Memory B cell (primary cell): ENCODE data around the gene GNAZ.

ENCODE experiments used
- ATAC-seq: fragments of 150-1000 bp; cut with Tn5 transposase; 2 replicates; pipeline ENCODE4 v1.10.0; 2021; ENCODE audit warnings: low read depth, mild to moderate bottlenecking, moderate library complexity
- DNase-seq, 2 donors: peaks; one replicate each; pipeline ENCODE4 v3.0.0; 2022; ENCODE audit warnings: low spot score in 2 of 2
- H3K27ac Mint-ChIP-seq: one replicate; pipeline ENCODE4 v1.8.0; 2022; ENCODE audit warnings: mild to moderate bottlenecking, moderate library complexity, mixed read lengths
- H3K27me3 Mint-ChIP-seq: one replicate; pipeline ENCODE4 v1.8.0; 2022; ENCODE audit warnings: mixed read lengths
- H3K36me3 Mint-ChIP-seq: one replicate; pipeline ENCODE4 v1.8.0; 2022; ENCODE audit warnings: mild to moderate bottlenecking, mixed read lengths
- H3K4me1 Mint-ChIP-seq: one replicate; pipeline ENCODE4 v1.8.0; 2022; ENCODE audit warnings: mixed read lengths
- H3K4me3 Mint-ChIP-seq: one replicate; pipeline ENCODE4 v1.8.0; 2022; ENCODE audit warnings: mild to moderate bottlenecking, moderate library complexity, mixed read lengths
- H3K9me3 Mint-ChIP-seq: one replicate; pipeline ENCODE4 v1.8.0; 2022; ENCODE audit warnings: mixed read lengths

The GNAZ gene

GRCh38 chr22:23113067-23113846, 42.9 kb downstream of the GNAZ start:
- no peak for ATAC-seq
- H3K9me3 Mint-ChIP-seq = no peaks in the 10 kb centered on the region
- H3K27ac Mint-ChIP-seq = no peak overlapping the region
- no peak overlapping the region for H3K4me3 Mint-ChIP-seq
- no peak for DNase-seq
- no peaks in the 10 kb centered on the region for H3K27me3 Mint-ChIP-seq
- no peaks in the 10 kb centered on the region for H3K36me3 Mint-ChIP-seq
- peaks cover 2% of the 10 kb centered on the region for H3K4me1 Mint-ChIP-seq

- Mint-ChIP-seq H3K27me3 (no peaks in the 10 kb centered on the region), H3K4me1 (peaks cover 2% of the 10 kb centered on the region), H3K9me3 (no peaks in the 10 kb centered on the region), H3K4me3 (no peak overlapping the region), H3K27ac (no peak overlapping the region), H3K36me3 (no peaks in the 10 kb centered on the region)
- ATAC-seq (no peak), DNase-seq (no peak)
Measured at GRCh38 chr22:23113847-23114720, 43.8 kb downstream of the GNAZ start.

GRCh38 chr22:23114721-23115020, 44.4 kb downstream of the GNAZ start:
- Mint-ChIP-seq H3K4me3 (no peak overlapping the region), H3K9me3 (no peaks in the 10 kb centered on the region), H3K27me3 (no peaks in the 10 kb centered on the region), H3K36me3 (no peaks in the 10 kb centered on the region), H3K27ac (no peak overlapping the region), H3K4me1 (peaks cover 8% of the 10 kb centered on the region)
- ATAC-seq (no peak), DNase-seq (no peak)

GRCh38 chr22:23115369-23115768, 45.0 kb downstream of the GNAZ start:
- no peaks in the 10 kb centered on the region for H3K27me3 Mint-ChIP-seq
- H3K4me1 Mint-ChIP-seq = peaks cover 8% of the 10 kb centered on the region
- H3K36me3 Mint-ChIP-seq = no peaks in the 10 kb centered on the region
- no peak for DNase-seq
- H3K27ac Mint-ChIP-seq = no peak overlapping the region
- ATAC-seq = no peak
- no peaks in the 10 kb centered on the region for H3K9me3 Mint-ChIP-seq
- no peak overlapping the region for H3K4me3 Mint-ChIP-seq

GRCh38 chr22:23115825-23116494, 45.6 kb downstream of the GNAZ start:
- H3K4me1 Mint-ChIP-seq = peaks cover 8% of the 10 kb centered on the region
- ATAC-seq = no peak
- H3K4me3 Mint-ChIP-seq = no peak overlapping the region
- no peak overlapping the region for H3K27ac Mint-ChIP-seq
- DNase-seq = no peak
- no peaks in the 10 kb centered on the region for H3K36me3 Mint-ChIP-seq
- no peaks in the 10 kb centered on the region for H3K9me3 Mint-ChIP-seq
- H3K27me3 Mint-ChIP-seq = no peaks in the 10 kb centered on the region

GRCh38 chr22:23116506-23117263, 46.4 kb downstream of the GNAZ start:
- DNase-seq = no peak
- no peak overlapping the region for H3K27ac Mint-ChIP-seq
- H3K27me3 Mint-ChIP-seq = no peaks in the 10 kb centered on the region

GRCh38 chr22:23117275-23117674, 47.0 kb downstream of the GNAZ start:
- DNase-seq (no peak), ATAC-seq (no peak)
- H3K36me3 Mint-ChIP-seq = no peaks in the 10 kb centered on the region
- peaks cover 7% of the 10 kb centered on the region for H3K4me1 Mint-ChIP-seq
- no peak overlapping the region for H3K4me3 Mint-ChIP-seq
- H3K27ac Mint-ChIP-seq = no peak overlapping the region
- H3K9me3 Mint-ChIP-seq = no peaks in the 10 kb centered on the region
- no peaks in the 10 kb centered on the region for H3K27me3 Mint-ChIP-seq

More at GRCh38 chr22:23116506-23117263, 46.4 kb downstream of the GNAZ start:
- Mint-ChIP-seq H3K4me3 (no peak overlapping the region), H3K9me3 (no peaks in the 10 kb centered on the region), H3K4me1 (peaks cover 8% of the 10 kb centered on the region), H3K36me3 (no peaks in the 10 kb centered on the region)
- ATAC-seq = no peak

- Mint-ChIP-seq H3K27me3 (no peaks in the 10 kb centered on the region), H3K27ac (no peak overlapping the region), H3K4me1 (peaks cover 5% of the 10 kb centered on the region), H3K36me3 (no peaks in the 10 kb centered on the region), H3K4me3 (no peak overlapping the region), H3K9me3 (no peaks in the 10 kb centered on the region)
- DNase-seq (no peak), ATAC-seq (no peak)
Measured at GRCh38 chr22:23117891-23118646, 47.8 kb downstream of the GNAZ start.

GRCh38 chr22:23118647-23119493, 48.6 kb downstream of the GNAZ start:
- no peak for ATAC-seq
- Mint-ChIP-seq H3K27me3 (no peaks in the 10 kb centered on the region), H3K4me3 (no peak overlapping the region), H3K4me1 (peaks cover 5% of the 10 kb centered on the region), H3K27ac (peak overlapping the region; percentile 76), H3K36me3 (no peaks in the 10 kb centered on the region), H3K9me3 (no peaks in the 10 kb centered on the region)
- no peak for DNase-seq

GRCh38 chr22:23119494-23120414, 49.4 kb downstream of the GNAZ start:
- DNase-seq (no peak), ATAC-seq (peak; percentile 88)
- no peaks in the 10 kb centered on the region for H3K36me3 Mint-ChIP-seq
- H3K9me3 Mint-ChIP-seq = no peaks in the 10 kb centered on the region
- H3K4me1 Mint-ChIP-seq = peaks cover 5% of the 10 kb centered on the region
- peak overlapping the region; percentile 0 for H3K4me3 Mint-ChIP-seq
- H3K27ac Mint-ChIP-seq = peak overlapping the region; percentile 76
- no peaks in the 10 kb centered on the region for H3K27me3 Mint-ChIP-seq

GRCh38 chr22:23120415-23120899, 50.1 kb downstream of the GNAZ start:
- DNase-seq (no peak), ATAC-seq (no peak)
- H3K4me3 Mint-ChIP-seq = no peak overlapping the region
- no peaks in the 10 kb centered on the region for H3K9me3 Mint-ChIP-seq
- H3K4me1 Mint-ChIP-seq = peaks cover 5% of the 10 kb centered on the region
- no peaks in the 10 kb centered on the region for H3K36me3 Mint-ChIP-seq
- H3K27me3 Mint-ChIP-seq = no peaks in the 10 kb centered on the region
- no peak overlapping the region for H3K27ac Mint-ChIP-seq

GRCh38 chr22:23121000-23121421, 50.7 kb downstream of the GNAZ start:
- Mint-ChIP-seq H3K4me1 (peaks cover 5% of the 10 kb centered on the region), H3K27ac (no peak overlapping the region), H3K9me3 (no peaks in the 10 kb centered on the region), H3K36me3 (no peaks in the 10 kb centered on the region), H3K27me3 (no peaks in the 10 kb centered on the region), H3K4me3 (no peak overlapping the region)
- DNase-seq (no peak), ATAC-seq (no peak)
